Neural progenitor cell (in vitro differentiated cells): ENCODE data around the gene VCL.

Experiments
- CTCF ChIP-seq: fragments of 200-600 bp; sonication (generic); IDR thresholded peaks from 2 replicates; pipeline ENCODE4 v1.5.1; 2017; ENCODE audit warnings: antibody characterized with exemption, mild to moderate bottlenecking
- EZH2 ChIP-seq: fragments of 200-600 bp; sonication (generic); IDR thresholded peaks from 2 replicates; pipeline ENCODE4 v1.6.1; 2017; ENCODE audit warnings: antibody characterized with exemption, mild to moderate bottlenecking, moderate library complexity
- EZH2phosphoT487 ChIP-seq: fragments of 200-600 bp; sonication (generic); IDR thresholded peaks from 2 replicates; pipeline ENCODE4 v1.6.1; 2017; ENCODE audit warnings: antibody characterized with exemption

GRCh38 chr10:74099420-74099819 is 101.5 kb downstream of the VCL start:
- no peak for TF ChIP-seq CTCF
- TF ChIP-seq EZH2phosphoT487 = no peak
- TF ChIP-seq EZH2 = no peak
